HL-60 (cell line): ENCODE results near the gene DHRS3.

Experiments used
- GABPA ChIP-seq: IDR thresholded peaks from 2 replicates; pipeline ENCODE4 v1.6.1; 2012; ENCODE audit warnings: low read depth
- POLR2AphosphoS5 ChIP-seq: IDR thresholded peaks from 2 replicates; pipeline ENCODE4 v1.6.1; 2012; ENCODE audit warnings: low read depth
- TF ChIP-seq, protein P1 (sequence below): IDR thresholded peaks from one replicate; pipeline ENCODE4 v1.5.1; 2011; ENCODE audit warnings: low read length, control low read depth, inconsistent platforms; ENCODE audit not compliant: insufficient read depth
- TF ChIP-seq, protein P2 (sequence below): IDR thresholded peaks from 2 replicates; pipeline ENCODE4 v1.6.1; 2012; ENCODE audit warnings: low read depth; ENCODE audit not compliant: insufficient replicate concordance

DNA sequence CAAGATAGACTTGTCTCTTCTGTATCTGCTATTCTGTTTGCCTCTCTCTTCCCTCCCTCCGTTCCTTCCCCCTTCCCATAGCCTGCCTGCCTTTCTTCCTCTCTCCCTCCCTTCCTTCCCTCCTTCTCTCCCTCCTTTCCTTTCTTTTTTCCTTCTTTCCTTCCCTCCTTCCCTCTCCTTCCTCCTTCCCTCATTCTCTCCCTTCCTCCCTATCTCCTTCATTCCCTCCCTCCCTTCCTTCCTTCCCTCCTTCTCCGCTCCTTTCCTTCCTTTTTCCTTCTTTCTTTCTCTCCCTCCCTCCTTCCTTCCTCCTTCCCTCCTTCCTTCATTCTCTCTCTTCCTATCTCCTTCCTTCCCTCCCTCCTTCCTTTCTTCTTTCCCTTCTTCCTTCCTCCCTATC is 26.8 kb upstream of the DHRS3 start:
- TF ChIP-seq, protein P1, sequence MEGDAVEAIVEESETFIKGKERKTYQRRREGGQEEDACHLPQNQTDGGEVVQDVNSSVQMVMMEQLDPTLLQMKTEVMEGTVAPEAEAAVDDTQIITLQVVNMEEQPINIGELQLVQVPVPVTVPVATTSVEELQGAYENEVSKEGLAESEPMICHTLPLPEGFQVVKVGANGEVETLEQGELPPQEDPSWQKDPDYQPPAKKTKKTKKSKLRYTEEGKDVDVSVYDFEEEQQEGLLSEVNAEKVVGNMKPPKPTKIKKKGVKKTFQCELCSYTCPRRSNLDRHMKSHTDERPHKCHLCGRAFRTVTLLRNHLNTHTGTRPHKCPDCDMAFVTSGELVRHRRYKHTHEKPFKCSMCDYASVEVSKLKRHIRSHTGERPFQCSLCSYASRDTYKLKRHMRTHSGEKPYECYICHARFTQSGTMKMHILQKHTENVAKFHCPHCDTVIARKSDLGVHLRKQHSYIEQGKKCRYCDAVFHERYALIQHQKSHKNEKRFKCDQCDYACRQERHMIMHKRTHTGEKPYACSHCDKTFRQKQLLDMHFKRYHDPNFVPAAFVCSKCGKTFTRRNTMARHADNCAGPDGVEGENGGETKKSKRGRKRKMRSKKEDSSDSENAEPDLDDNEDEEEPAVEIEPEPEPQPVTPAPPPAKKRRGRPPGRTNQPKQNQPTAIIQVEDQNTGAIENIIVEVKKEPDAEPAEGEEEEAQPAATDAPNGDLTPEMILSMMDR: no peak
- TF ChIP-seq, protein P2, sequence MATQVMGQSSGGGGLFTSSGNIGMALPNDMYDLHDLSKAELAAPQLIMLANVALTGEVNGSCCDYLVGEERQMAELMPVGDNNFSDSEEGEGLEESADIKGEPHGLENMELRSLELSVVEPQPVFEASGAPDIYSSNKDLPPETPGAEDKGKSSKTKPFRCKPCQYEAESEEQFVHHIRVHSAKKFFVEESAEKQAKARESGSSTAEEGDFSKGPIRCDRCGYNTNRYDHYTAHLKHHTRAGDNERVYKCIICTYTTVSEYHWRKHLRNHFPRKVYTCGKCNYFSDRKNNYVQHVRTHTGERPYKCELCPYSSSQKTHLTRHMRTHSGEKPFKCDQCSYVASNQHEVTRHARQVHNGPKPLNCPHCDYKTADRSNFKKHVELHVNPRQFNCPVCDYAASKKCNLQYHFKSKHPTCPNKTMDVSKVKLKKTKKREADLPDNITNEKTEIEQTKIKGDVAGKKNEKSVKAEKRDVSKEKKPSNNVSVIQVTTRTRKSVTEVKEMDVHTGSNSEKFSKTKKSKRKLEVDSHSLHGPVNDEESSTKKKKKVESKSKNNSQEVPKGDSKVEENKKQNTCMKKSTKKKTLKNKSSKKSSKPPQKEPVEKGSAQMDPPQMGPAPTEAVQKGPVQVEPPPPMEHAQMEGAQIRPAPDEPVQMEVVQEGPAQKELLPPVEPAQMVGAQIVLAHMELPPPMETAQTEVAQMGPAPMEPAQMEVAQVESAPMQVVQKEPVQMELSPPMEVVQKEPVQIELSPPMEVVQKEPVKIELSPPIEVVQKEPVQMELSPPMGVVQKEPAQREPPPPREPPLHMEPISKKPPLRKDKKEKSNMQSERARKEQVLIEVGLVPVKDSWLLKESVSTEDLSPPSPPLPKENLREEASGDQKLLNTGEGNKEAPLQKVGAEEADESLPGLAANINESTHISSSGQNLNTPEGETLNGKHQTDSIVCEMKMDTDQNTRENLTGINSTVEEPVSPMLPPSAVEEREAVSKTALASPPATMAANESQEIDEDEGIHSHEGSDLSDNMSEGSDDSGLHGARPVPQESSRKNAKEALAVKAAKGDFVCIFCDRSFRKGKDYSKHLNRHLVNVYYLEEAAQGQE: no peak
- TF ChIP-seq GABPA: no peak
- no peak for TF ChIP-seq POLR2AphosphoS5
